Effector memory CD8-positive, alpha-beta T cell (primary cell): ENCODE measurements around the gene HNRNPA3.
"Not testable (repeated sequence)": the region's sequence is repeated elsewhere in the genome, so short reads cannot be mapped to it uniquely, and the experiment has no call there.

Experiments used
- ATAC-seq: fragments of 150-1000 bp; cut with Tn5 transposase; replicated peaks from 2 replicates; pipeline ENCODE4 v1.10.0; 2021; ENCODE audit warnings: mild to moderate bottlenecking, moderate library complexity
- DNase-seq, 3 experiments: peaks; one replicate each; pipeline ENCODE4 v3.0.0; 2021
- H3K27ac Mint-ChIP-seq, 2 donors: one replicate each; pipeline ENCODE4 v1.8.0; 2022; ENCODE audit warnings: mild to moderate bottlenecking in 2 of 2, mixed read lengths in 2 of 2, moderate library complexity in 2 of 2
- H3K27me3 Mint-ChIP-seq, 2 donors: one replicate each; pipeline ENCODE4 v1.8.0; 2022; ENCODE audit warnings: mixed read lengths in 2 of 2
- H3K36me3 Mint-ChIP-seq: one replicate; pipeline ENCODE4 v1.8.0; 2022; ENCODE audit warnings: mild to moderate bottlenecking, moderate library complexity, mixed read lengths; ENCODE audit not compliant: insufficient read depth
- H3K4me1 Mint-ChIP-seq, 2 donors: one replicate each; pipeline ENCODE4 v1.8.0; 2022; ENCODE audit warnings: low read depth in 2 of 2, mixed read lengths in 2 of 2
- H3K4me3 Mint-ChIP-seq, 2 donors: one replicate each; pipeline ENCODE4 v1.8.0; 2022; ENCODE audit warnings: mild to moderate bottlenecking in 2 of 2, mixed read lengths in 2 of 2, moderate library complexity in 2 of 2
- H3K9me3 Mint-ChIP-seq, 2 donors: one replicate each; pipeline ENCODE4 v1.8.0; 2022; ENCODE audit warnings: mixed read lengths in 2 of 2

Gene HNRNPA3

GRCh38 chr2:177258059-177258458, 45.5 kb downstream of the HNRNPA3 start:
- H3K27ac Mint-ChIP-seq, result peak overlapping the region; percentile 57 to 60
- peaks cover 29% of the 10 kb centered on the region for H3K36me3 Mint-ChIP-seq
- H3K27me3 Mint-ChIP-seq, result no peaks in the 10 kb centered on the region
- H3K9me3 Mint-ChIP-seq, result no peaks in the 10 kb centered on the region
- DNase-seq (no peak), ATAC-seq (no peak)
- H3K4me1 Mint-ChIP-seq, result peaks cover 64 to 72% of the 10 kb centered on the region in 2 donors
- peak overlapping the region in 1 of 2 donors; percentile 43 for H3K4me3 Mint-ChIP-seq

DNA sequence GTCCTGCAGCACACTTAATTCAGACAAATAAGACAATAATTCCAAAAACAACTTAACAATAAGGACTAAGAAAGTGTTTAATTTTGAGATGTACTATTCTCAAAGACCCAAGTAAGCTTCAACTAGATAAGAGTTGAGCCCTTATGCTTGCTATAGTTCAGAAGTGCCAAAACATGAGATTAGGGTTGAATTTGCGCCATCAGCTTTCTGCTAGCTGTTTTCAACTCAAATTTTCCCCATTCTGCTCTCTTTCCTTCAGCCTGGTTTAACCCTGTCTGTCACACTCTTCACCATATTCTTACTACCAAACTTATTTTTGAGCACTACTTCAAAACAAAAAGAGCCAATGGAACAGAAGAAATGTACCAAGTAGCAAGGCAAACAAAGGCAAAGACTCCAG, 47.8 kb downstream of the HNRNPA3 start:
- Mint-ChIP-seq H3K9me3 (no peaks in the 10 kb centered on the region), H3K4me1 (peaks cover 49 to 56% of the 10 kb centered on the region in 2 donors), H3K4me3 (peak overlapping the region; percentile 88 to 96), H3K36me3 (peaks cover 39% of the 10 kb centered on the region), H3K27ac (peak overlapping the region in 1 of 2 donors; percentile 26), H3K27me3 (no peaks in the 10 kb centered on the region)
- DNase-seq, result no peak
- no peak for ATAC-seq

DNA sequence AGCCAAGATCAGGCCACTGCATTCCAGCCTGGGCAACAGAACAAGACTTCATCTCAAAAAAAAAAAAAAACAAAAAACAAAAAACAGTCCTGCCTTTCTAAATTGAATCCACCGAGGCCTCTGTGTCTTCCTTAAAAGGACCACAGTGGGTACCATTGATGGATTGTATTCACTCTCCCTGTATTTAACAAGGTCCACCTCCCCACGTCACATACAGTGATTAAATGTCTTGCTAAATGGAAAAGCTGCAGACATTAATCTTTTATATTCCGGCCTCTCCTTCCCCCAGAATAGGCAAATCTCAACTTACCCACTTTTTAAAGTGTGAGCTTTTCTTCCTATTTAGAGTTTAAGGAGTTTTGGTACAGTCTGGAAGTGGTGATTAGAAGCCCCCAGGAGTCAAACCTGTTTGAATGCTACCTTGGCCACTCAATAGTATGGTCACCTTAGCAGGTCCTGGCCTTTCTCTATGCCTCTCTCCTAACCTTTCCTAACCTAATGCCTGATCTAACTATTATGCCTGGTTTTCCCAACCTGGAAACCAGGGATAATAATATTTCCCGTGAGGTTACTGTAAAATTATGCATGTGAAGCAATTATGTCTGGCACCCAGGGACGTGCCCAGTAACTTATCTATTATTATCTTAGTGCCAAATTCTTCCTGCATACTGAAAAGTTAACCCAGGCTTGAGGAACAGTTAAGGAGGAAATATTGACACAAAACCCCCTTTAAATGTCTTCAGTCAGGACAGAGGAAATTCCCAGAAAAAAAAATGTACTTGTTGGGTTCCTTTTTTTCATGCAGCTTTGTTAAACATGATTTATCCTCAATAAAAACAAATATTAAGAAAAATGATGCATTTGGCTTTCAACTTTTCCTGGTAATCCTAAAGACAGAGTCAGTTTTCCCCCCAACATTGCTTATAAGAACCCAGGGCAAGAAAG, 48.8 kb downstream of the HNRNPA3 start:
- Mint-ChIP-seq H3K36me3 (peaks cover 39% of the 10 kb centered on the region), H3K9me3 (no peaks in the 10 kb centered on the region), H3K4me3 (peak overlapping the region; percentile 88 to 96), H3K27ac (peak overlapping the region; percentile 99), H3K4me1 (peaks cover 48 to 56% of the 10 kb centered on the region in 2 donors), H3K27me3 (no peaks in the 10 kb centered on the region)
- ATAC-seq (no peak), DNase-seq (no peak)

DNA sequence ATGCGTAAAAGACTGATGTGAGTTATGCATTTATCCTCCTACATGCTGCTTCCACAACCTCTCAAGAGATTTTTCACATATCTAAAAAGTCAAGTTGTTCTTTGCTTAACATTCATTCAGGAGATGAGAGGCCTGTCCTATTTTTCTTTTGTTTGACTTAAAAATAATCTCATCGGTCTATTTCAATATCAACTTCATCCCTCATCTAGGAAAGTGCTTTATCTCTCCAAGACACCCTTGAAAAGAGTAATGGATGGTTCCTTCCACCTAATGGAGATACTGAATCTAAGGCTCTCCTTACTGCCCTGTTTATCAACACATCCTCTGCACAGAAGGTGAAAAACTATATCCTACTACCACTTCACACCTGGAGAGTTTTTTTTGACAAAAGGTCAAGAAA, 49.5 kb downstream of the HNRNPA3 start:
- DNase-seq (no peak), ATAC-seq (no peak)
- no peaks in the 10 kb centered on the region for H3K27me3 Mint-ChIP-seq
- no peaks in the 10 kb centered on the region for H3K9me3 Mint-ChIP-seq
- H3K4me3 Mint-ChIP-seq, result peak overlapping the region; percentile 88 to 96
- H3K36me3 Mint-ChIP-seq, result peaks cover 39% of the 10 kb centered on the region
- H3K27ac Mint-ChIP-seq, result peak overlapping the region; percentile 99
- peaks cover 43 to 53% of the 10 kb centered on the region in 2 donors for H3K4me1 Mint-ChIP-seq

- no peak for ATAC-seq
- Mint-ChIP-seq H3K27me3 (no peaks in the 10 kb centered on the region), H3K9me3 (no peaks in the 10 kb centered on the region), H3K4me1 (peaks cover 35 to 43% of the 10 kb centered on the region in 2 donors), H3K4me3 (peak overlapping the region; percentile 88 to 96), H3K27ac (peak overlapping the region; percentile 99), H3K36me3 (peaks cover 39% of the 10 kb centered on the region)
- DNase-seq, result no peak
Measured at GRCh38 chr2:177262958-177263450, 50.4 kb downstream of the HNRNPA3 start.

GRCh38 chr2:177263451-177264208, 51.0 kb downstream of the HNRNPA3 start:
- ATAC-seq (peak; percentile 63), DNase-seq (peak; percentile 95 to 96 (median 95))
- Mint-ChIP-seq H3K4me3 (peak overlapping the region; percentile 88 to 96), H3K4me1 (peaks cover 35 to 38% of the 10 kb centered on the region in 2 donors), H3K27me3 (no peaks in the 10 kb centered on the region), H3K27ac (peak overlapping the region; percentile 99), H3K36me3 (peaks cover 39% of the 10 kb centered on the region), H3K9me3 (no peaks in the 10 kb centered on the region)

GRCh38 chr2:177264209-177264692, 51.7 kb downstream of the HNRNPA3 start:
- Mint-ChIP-seq H3K4me1 (peaks cover 32 to 38% of the 10 kb centered on the region in 2 donors), H3K27me3 (no peaks in the 10 kb centered on the region), H3K4me3 (peak overlapping the region; percentile 88 to 96), H3K9me3 (no peaks in the 10 kb centered on the region), H3K36me3 (peaks cover 35% of the 10 kb centered on the region), H3K27ac (peak overlapping the region; percentile 99)
- ATAC-seq, result no peak
- no peak for DNase-seq

- ATAC-seq (peak; percentile 66), DNase-seq (peak; percentile 94 to 96 (median 95))
- H3K36me3 Mint-ChIP-seq, result peaks cover 31% of the 10 kb centered on the region
- H3K4me3 Mint-ChIP-seq, result peak within 1 kb of the TSS; percentile 88 to 96
- H3K9me3 Mint-ChIP-seq, result no peaks in the 10 kb centered on the region
- H3K4me1 Mint-ChIP-seq, result peaks cover 32 to 38% of the 10 kb centered on the region in 2 donors
- H3K27me3 Mint-ChIP-seq, result no peaks in the 10 kb centered on the region
- H3K27ac Mint-ChIP-seq, result peak within 1 kb of the TSS; percentile 99
Measured at GRCh38 chr2:177264693-177265587, 52.3 kb downstream of the HNRNPA3 start, which contains the start of gene NFE2L2. TSS of gene NFE2L2 (minus strand) at chr2:177264727. CDS start at chr2:177264576, 151 bp downstream.

- H3K27ac Mint-ChIP-seq, result peak overlapping the region; percentile 99
- peak overlapping the region; percentile 88 to 96 for H3K4me3 Mint-ChIP-seq
- no peaks in the 10 kb centered on the region for H3K27me3 Mint-ChIP-seq
- ATAC-seq (no peak), DNase-seq (no peak)
- peaks cover 24 to 29% of the 10 kb centered on the region in 2 donors for H3K4me1 Mint-ChIP-seq
- no peaks in the 10 kb centered on the region for H3K9me3 Mint-ChIP-seq
- H3K36me3 Mint-ChIP-seq, result peaks cover 25% of the 10 kb centered on the region
Measured at GRCh38 chr2:177265824-177266817, 53.5 kb downstream of the HNRNPA3 start.

GRCh38 chr2:177266955-177267354, 54.4 kb downstream of the HNRNPA3 start:
- H3K36me3 Mint-ChIP-seq, result peaks cover 25% of the 10 kb centered on the region
- H3K9me3 Mint-ChIP-seq, H3K27me3 Mint-ChIP-seq, DNase-seq, ATAC-seq, H3K27ac Mint-ChIP-seq: not testable (repeated sequence)
- H3K4me3 Mint-ChIP-seq, result peak overlapping the region in 1 of 2 donors; percentile 5
- H3K4me1 Mint-ChIP-seq, result peaks cover 17 to 20% of the 10 kb centered on the region in 2 donors

GRCh38 chr2:177268187-177268871, 55.7 kb downstream of the HNRNPA3 start:
- H3K27me3 Mint-ChIP-seq, result no peaks in the 10 kb centered on the region
- DNase-seq, result no peak
- H3K9me3 Mint-ChIP-seq, result no peaks in the 10 kb centered on the region
- H3K4me1 Mint-ChIP-seq, result peaks cover 10 to 12% of the 10 kb centered on the region in 2 donors
- peaks cover 17% of the 10 kb centered on the region for H3K36me3 Mint-ChIP-seq
- H3K4me3 Mint-ChIP-seq, result no peak overlapping the region
- H3K27ac Mint-ChIP-seq, result no peak overlapping the region
- ATAC-seq, result no peak
